GM13976 (cell line): ENCODE data around the gene TNFRSF1A.

Experiments
- DNase-seq: peaks from one replicate; pipeline ENCODE4 v3.0.0; 2012; ENCODE audit warnings: low spot score
- in situ Hi-C: fragments of 300-500 bp; cut with MboI; formaldehyde crosslinking; loops from one replicate; pipeline ENCODE4 v1.12.0; 2022; ENCODE audit warnings: low sequenced_read_pairs, mixed read lengths, inconsistent platforms; ENCODE audit not compliant: unreplicated experiment
- TF ChIP-seq, protein P1 (sequence below): IDR thresholded peaks from 2 replicates; pipeline ENCODE4 v1.5.1; 2012; ENCODE audit warnings: borderline replicate concordance, mild to moderate bottlenecking; ENCODE audit not compliant: insufficient read depth; ENCODE audit errors: extremely low read depth, missing control alignments, control extremely low read depth

Gene TNFRSF1A

DNA sequence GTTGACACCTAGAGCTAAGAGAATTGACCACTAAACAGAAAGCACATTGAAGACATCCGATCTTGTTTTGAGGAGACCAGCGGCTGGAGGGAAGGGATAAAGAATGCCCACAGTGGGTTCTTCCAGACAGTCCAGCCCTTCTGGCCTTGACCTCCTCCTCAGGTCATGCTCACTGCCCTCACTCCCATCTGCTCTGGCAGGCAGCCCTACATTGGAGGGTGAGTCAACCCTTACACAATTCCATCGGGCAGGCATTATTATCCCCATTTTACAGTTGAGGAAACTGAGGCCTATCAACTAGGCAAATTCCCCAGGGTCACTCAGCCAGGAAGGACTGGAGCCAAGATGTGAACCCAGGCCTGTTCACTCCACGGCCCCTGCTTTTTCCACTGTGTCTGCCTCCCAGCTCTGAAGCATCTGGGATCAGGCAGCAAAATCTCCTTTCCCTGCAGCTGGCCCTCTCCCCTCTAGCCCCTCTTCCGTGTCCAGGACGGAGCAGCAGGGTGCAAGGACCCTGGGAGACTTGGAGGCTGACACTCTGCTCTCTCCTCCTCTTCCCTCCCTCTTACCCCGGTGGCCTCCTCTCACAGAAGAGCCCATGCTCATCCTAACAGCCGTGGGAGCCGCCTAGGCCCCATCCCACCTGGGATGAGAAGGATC is 28.2 kb upstream of the TNFRSF1A start:
- in situ Hi-C loops: no loop called here
- TF ChIP-seq, protein P1, sequence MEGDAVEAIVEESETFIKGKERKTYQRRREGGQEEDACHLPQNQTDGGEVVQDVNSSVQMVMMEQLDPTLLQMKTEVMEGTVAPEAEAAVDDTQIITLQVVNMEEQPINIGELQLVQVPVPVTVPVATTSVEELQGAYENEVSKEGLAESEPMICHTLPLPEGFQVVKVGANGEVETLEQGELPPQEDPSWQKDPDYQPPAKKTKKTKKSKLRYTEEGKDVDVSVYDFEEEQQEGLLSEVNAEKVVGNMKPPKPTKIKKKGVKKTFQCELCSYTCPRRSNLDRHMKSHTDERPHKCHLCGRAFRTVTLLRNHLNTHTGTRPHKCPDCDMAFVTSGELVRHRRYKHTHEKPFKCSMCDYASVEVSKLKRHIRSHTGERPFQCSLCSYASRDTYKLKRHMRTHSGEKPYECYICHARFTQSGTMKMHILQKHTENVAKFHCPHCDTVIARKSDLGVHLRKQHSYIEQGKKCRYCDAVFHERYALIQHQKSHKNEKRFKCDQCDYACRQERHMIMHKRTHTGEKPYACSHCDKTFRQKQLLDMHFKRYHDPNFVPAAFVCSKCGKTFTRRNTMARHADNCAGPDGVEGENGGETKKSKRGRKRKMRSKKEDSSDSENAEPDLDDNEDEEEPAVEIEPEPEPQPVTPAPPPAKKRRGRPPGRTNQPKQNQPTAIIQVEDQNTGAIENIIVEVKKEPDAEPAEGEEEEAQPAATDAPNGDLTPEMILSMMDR: no peak
- no peak for DNase-seq

DNA sequence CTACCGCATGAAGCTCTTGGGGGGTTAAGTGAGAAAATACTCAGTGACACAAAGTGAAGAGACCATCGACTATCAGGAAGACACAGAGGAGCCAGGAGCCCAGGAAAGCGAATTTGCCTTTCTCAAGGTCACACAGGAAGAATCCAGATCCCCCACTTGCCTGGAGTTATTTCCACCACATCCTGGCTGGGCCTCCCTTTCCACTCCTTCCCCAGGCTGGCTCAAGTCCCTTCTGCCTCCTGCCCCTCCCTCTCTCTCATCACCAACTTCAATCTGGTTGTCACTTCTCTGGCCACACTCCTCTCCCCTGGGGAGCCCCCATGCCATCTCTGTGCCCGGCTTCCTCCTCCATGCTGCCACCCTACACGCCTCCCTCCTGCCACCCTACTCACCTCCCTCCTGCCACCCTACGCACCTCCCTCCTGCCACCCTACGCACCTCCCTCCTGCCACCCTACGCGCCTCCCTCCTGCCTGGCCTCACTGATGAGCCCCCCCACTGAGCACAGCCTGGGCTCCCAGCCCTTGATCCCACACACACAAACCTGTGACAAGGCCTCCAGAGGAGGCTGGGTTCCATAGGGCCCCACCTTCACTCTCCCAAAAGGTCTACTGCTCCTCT is 27.1 kb upstream of the TNFRSF1A start:
- in situ Hi-C loops: no loop called here
- no peak for DNase-seq
- TF ChIP-seq, protein P1: no peak

- TF ChIP-seq, protein P1: no peak
- in situ Hi-C loops: no loop called here
- no peak for DNase-seq
These were observed 26.4 kb upstream of the TNFRSF1A start for GRCh38 chr12:6367969-6368892.

GRCh38 chr12:6367065-6367968 is 25.4 kb upstream of the TNFRSF1A start:
- TF ChIP-seq, protein P1: peak; percentile 23
- in situ Hi-C loops: no loop called here
- DNase-seq: peak; percentile 82

- no peak for DNase-seq
- TF ChIP-seq, protein P1: no peak
- in situ Hi-C loops: no loop called here
These were observed 22.1 kb upstream of the TNFRSF1A start for GRCh38 chr12:6364044-6364374.
